HUES48 (cell line): Measurements from ENCODE around the gene SCGB3A1.

Experiments
- H3K27ac ChIP-seq: one replicate; pipeline ENCODE4 v1.7.0; 2013; ENCODE audit warnings: low read depth, low read length, inconsistent platforms
- H3K27me3 ChIP-seq: 2 replicates; pipeline ENCODE4 v1.6.1; 2013; ENCODE audit warnings: mild to moderate bottlenecking, low read length; ENCODE audit not compliant: control insufficient read depth, insufficient read depth
- H3K36me3 ChIP-seq: 2 replicates; pipeline ENCODE4 v1.6.1; 2013; ENCODE audit warnings: low read length; ENCODE audit not compliant: control insufficient read depth, insufficient read depth
- H3K4me1 ChIP-seq: 2 replicates; pipeline ENCODE4 v1.6.1; 2013; ENCODE audit warnings: mild to moderate bottlenecking, low read length; ENCODE audit not compliant: control insufficient read depth, insufficient read depth
- H3K4me3 ChIP-seq: 2 replicates; pipeline ENCODE4 v1.5.1; 2013; ENCODE audit warnings: mild to moderate bottlenecking, low read depth, low read length
- H3K9ac ChIP-seq: 2 replicates; pipeline ENCODE4 v1.6.1; 2013; ENCODE audit warnings: mild to moderate bottlenecking, low read depth, low read length, moderate library complexity
- H3K9me3 ChIP-seq: 2 replicates; pipeline ENCODE4 v1.6.1; 2013; ENCODE audit warnings: low read length; ENCODE audit not compliant: control insufficient read depth, insufficient read depth

Gene SCGB3A1

DNA sequence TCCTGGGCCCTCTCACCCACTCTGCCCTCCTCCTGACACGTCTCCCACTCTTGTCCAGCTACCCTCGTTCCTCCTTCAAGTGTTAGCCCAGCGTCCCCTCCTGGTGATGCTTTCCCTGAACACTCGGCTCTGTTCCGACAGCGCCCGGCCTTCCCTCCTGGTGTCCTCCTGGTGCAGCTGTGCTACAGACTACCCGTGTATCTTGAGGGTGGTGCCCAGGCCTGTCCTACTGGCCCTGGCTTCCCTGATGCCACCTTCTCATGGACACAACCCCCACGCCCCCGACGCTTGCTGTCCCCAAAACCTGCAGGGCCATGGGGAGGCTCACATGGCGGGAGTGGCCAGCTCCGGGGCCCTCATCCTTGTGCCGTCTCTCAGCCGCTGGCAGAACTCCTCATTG is 21.4 kb upstream of the SCGB3A1 start:
- H3K4me3 ChIP-seq = no peak overlapping the region
- peaks cover 9% of the 10 kb centered on the region for H3K27me3 ChIP-seq
- H3K27ac ChIP-seq = no peak overlapping the region
- H3K36me3 ChIP-seq = no peaks in the 10 kb centered on the region
- H3K9me3 ChIP-seq = no peaks in the 10 kb centered on the region
- no peak overlapping the region for H3K9ac ChIP-seq
- no peaks in the 10 kb centered on the region for H3K4me1 ChIP-seq

- H3K9ac ChIP-seq = no peak overlapping the region
- H3K4me1 ChIP-seq = no peaks in the 10 kb centered on the region
- no peak overlapping the region for H3K27ac ChIP-seq
- peaks cover 1% of the 10 kb centered on the region; the same call in 1 of the 2 replicates for H3K27me3 ChIP-seq
- H3K4me3 ChIP-seq = no peak overlapping the region
- no peaks in the 10 kb centered on the region for H3K36me3 ChIP-seq
- H3K9me3 ChIP-seq = no peaks in the 10 kb centered on the region
Measured at GRCh38 chr5:180611140-180611850, 20.0 kb upstream of the SCGB3A1 start.

- no peaks in the 10 kb centered on the region for H3K9me3 ChIP-seq
- H3K4me1 ChIP-seq = no peaks in the 10 kb centered on the region
- H3K9ac ChIP-seq = no peak overlapping the region
- H3K4me3 ChIP-seq = no peak overlapping the region
- no peaks in the 10 kb centered on the region for H3K36me3 ChIP-seq
- H3K27ac ChIP-seq = no peak overlapping the region
- H3K27me3 ChIP-seq = no peaks in the 10 kb centered on the region
Measured at GRCh38 chr5:180609817-180610550, 18.7 kb upstream of the SCGB3A1 start.

DNA sequence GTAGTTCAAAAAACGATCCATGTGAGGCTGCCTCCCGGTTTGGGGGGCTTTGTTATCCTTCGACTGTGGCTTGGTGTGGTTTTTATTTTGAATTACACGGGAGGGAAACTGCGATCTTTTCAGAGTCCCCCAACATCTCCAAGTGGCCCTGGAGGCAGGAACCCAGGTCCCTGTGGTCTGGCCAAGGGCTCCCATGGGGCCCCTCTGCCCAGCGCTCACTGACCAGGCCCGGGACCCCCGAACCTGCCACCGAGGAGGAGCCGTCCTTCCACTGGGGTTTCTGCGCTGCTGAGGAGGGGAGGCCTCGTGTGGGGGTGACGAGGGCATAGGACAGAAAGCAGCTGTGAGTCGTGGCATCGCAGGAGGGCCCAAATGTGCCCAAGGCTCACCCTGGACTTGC is 18.1 kb upstream of the SCGB3A1 start:
- no peak overlapping the region for H3K27ac ChIP-seq
- no peaks in the 10 kb centered on the region for H3K36me3 ChIP-seq
- H3K9ac ChIP-seq = no peak overlapping the region
- H3K4me3 ChIP-seq = no peak overlapping the region
- H3K9me3 ChIP-seq = no peaks in the 10 kb centered on the region
- no peaks in the 10 kb centered on the region for H3K4me1 ChIP-seq
- no peaks in the 10 kb centered on the region for H3K27me3 ChIP-seq

- Histone ChIP-seq H3K27me3 (no peaks in the 10 kb centered on the region), H3K4me1 (no peaks in the 10 kb centered on the region), H3K9ac (no peak overlapping the region), H3K36me3 (no peaks in the 10 kb centered on the region), H3K27ac (no peak overlapping the region), H3K4me3 (no peak overlapping the region), H3K9me3 (no peaks in the 10 kb centered on the region)
Measured at GRCh38 chr5:180608572-180609310, 17.4 kb upstream of the SCGB3A1 start.

- no peak overlapping the region for H3K9ac ChIP-seq
- H3K36me3 ChIP-seq = no peaks in the 10 kb centered on the region
- H3K27me3 ChIP-seq = no peaks in the 10 kb centered on the region
- H3K4me3 ChIP-seq = no peak overlapping the region
- H3K9me3 ChIP-seq = no peaks in the 10 kb centered on the region
- no peaks in the 10 kb centered on the region for H3K4me1 ChIP-seq
- no peak overlapping the region for H3K27ac ChIP-seq
Measured at GRCh38 chr5:180607861-180608571, 16.7 kb upstream of the SCGB3A1 start.

- Histone ChIP-seq H3K9me3 (no peaks in the 10 kb centered on the region), H3K9ac (no peak overlapping the region), H3K4me3 (no peak overlapping the region), H3K36me3 (no peaks in the 10 kb centered on the region), H3K4me1 (no peaks in the 10 kb centered on the region), H3K27ac (no peak overlapping the region), H3K27me3 (no peaks in the 10 kb centered on the region)
Measured at GRCh38 chr5:180606215-180606785, 15.0 kb upstream of the SCGB3A1 start.

DNA sequence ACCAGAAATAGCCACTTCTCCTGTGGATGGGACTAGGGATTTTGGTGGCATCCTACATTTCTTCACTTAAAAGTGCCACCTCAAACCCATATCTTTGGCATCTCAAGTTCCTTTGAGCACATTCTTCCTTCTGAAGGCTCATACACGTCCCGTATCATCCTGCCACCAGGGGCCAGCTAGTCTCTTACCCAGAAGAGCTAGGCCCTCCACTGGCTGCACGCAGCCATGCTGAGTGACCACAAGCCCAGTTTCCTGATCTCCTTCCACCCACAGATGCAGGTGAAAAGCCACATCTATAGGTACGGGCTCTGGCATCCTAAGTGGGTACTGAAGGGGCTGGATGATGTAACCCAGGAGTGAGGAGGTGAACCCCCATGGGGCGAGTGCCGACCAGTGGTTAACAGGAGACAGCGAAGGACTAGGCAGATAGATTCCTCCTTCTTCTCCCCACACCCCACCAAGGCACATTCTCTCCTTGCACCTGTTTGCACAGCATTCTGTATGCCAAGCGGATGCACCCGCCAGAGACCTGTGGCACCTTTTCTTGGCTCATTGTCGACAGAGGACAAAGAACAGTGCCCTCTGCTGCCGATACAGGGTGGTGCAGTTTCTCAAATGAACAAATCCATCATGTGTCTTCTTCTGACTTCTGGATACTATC is 14.4 kb upstream of the SCGB3A1 start:
- Histone ChIP-seq H3K27me3 (no peaks in the 10 kb centered on the region), H3K4me1 (no peaks in the 10 kb centered on the region), H3K9ac (no peak overlapping the region), H3K36me3 (no peaks in the 10 kb centered on the region), H3K4me3 (no peak overlapping the region), H3K9me3 (no peaks in the 10 kb centered on the region), H3K27ac (no peak overlapping the region)

DNA sequence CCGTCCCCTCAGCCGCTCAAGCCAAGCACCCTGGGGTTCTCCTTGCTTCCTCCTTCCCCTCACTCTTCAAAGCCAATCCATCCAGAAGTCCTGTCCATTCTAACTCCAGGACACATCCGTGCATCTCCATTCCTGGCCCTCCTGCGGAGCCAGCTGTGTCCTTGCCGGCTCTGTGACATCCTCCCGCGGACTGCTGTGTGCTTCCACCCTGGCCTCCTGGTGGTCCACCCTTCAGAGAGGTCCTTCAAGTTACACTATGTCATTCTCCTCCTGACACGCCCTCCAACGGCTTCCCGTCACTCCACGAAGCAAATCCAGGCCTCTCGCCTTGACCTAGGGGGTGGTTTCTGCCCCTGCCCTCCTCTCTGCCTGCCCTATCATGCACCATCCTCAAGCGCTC is 13.0 kb upstream of the SCGB3A1 start:
- Histone ChIP-seq H3K9me3 (no peaks in the 10 kb centered on the region), H3K27me3 (no peaks in the 10 kb centered on the region), H3K4me1 (no peaks in the 10 kb centered on the region), H3K36me3 (no peaks in the 10 kb centered on the region), H3K4me3 (no peak overlapping the region), H3K27ac (no peak overlapping the region), H3K9ac (no peak overlapping the region)

DNA sequence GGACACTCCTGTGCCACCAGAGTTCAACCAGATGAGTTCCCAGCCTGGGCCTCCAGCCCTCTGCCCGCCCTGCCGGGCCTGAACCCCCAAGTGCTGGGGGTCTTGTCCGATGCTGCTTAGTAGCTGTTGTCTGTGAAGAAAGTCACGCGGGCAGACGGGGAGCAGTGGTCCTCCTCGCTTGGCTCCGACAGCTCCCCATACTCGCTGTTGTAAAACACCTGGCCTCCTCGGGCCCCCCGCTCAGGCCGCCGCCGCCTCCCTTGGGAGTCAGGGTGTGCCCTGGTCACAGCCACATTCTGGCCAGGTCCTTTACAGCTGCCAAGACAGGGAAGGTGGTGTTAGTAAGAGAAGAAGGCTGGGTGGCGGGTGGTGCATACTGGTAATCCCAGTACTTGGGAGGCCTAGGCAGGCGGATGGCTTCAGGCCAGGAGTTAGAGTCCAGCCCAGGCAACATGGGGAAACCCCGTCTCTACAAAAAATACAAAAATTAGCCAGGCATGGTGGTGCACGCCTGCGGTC is 11.8 kb upstream of the SCGB3A1 start:
- Histone ChIP-seq H3K4me3 (no peak overlapping the region), H3K9me3 (no peaks in the 10 kb centered on the region), H3K27me3 (no peaks in the 10 kb centered on the region), H3K4me1 (no peaks in the 10 kb centered on the region), H3K36me3 (no peaks in the 10 kb centered on the region), H3K9ac (no peak overlapping the region), H3K27ac (no peak overlapping the region)
